HG03342 (cell line): ENCODE data around the gene IFI30.
"Not testable (repeated sequence)": the region's sequence is repeated elsewhere in the genome, so short reads cannot be mapped to it uniquely, and the experiment has no call there.

ENCODE experiments used
- ATAC-seq: cut with Tn5 transposase; IDR thresholded peaks from one replicate; pipeline ENCODE4 v1.9.1; 2021; ENCODE audit warnings: mild to moderate bottlenecking, moderate library complexity; ENCODE audit not compliant: unreplicated experiment

IFI30 gene

DNA sequence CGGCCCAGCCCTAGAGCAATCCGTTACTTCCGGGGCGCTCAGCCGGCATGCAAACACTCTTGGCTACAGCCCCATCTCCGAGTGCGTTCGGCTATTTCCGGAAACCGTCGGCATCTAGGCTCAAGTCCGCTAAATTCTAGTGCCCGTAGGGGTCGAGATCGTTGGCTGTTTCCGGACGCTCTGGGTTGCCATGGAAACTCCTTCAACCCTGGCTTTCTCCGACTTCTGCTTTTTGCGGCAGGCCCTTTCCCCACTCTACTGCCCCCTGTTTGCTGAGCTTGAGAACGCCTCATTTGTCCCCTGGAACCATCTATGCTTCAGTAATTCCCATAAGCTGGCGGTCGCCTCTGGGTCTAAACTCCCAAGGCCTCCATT, 21.2 kb upstream of the IFI30 start:
- ATAC-seq = peak; percentile 63

GRCh38 chr19:18152817-18153555, 20.6 kb upstream of the IFI30 start, which contains the start of gene PIK3R2:
Gene PIK3R2 (plus strand): TSS chr19:18153163. CDS start chr19:18155880, 2,717 bp downstream.
- ATAC-seq = peak; percentile 66

DNA sequence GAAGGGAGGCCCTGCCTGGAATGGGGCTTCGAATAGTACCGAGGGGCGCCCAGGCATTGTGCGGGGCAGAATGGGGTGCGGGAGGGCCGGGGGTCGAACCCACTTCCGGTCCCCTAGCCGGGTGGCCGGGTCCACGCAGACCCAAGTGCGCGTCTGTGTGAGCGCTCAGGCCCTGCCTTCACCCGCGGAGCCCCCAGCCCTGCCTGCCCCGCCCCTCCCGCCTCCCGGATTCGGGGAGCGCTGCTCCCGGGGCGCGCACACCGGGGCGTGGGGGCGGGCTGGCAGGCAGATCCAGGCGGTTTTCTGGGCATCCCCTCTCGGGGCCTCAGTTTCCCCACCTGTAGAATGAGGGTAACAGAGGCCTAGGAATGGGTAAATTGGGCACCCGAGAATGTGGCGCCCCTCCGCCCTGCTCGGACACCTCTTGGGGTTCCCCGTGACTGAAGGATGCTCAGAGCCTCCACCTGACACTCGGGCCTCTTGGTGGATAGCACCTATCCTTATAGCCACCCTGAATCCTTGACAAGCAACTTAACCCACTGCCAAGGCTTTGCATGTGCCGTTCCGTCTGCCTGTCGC, 20.0 kb upstream of the IFI30 start:
- no peak for ATAC-seq

- no peak for ATAC-seq
These were observed 18.2 kb upstream of the IFI30 start for GRCh38 chr19:18155095-18156087.

- ATAC-seq = no peak
These were observed 17.3 kb upstream of the IFI30 start for GRCh38 chr19:18156268-18156667.

- no peak for ATAC-seq
These were observed 16.7 kb upstream of the IFI30 start for GRCh38 chr19:18156841-18157464.

DNA sequence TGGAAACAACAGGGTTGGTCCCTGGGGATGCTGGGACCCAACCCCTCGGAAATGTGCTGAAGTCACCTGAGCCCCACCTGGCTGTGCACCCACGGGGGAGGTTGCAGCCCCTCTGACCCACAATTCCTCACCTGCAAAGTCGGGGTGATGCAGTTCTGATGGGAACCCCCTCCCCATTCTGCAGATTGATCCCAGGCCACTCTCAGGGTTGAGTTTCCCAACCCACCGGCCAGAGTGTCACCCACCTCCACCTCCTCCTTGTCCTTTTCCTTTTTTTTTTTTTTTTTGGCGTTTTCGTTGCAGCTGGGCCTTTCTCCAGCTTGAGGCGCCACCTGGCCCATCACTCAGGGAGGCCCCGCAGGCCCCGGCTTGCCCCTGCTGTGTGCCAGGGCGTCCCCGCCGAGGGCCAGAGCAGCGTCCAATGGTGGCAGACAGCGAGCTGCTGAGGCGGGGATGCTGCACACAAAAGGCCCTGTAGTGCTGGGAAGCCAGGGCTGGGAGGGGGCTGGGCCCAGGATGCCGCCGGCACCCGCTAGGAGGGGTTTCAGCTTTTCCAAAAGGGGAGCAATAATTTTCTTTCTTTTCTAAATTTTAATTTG, 16.0 kb upstream of the IFI30 start:
- no peak for ATAC-seq

GRCh38 chr19:18158467-18158866, 15.1 kb upstream of the IFI30 start:
- ATAC-seq = no peak

DNA sequence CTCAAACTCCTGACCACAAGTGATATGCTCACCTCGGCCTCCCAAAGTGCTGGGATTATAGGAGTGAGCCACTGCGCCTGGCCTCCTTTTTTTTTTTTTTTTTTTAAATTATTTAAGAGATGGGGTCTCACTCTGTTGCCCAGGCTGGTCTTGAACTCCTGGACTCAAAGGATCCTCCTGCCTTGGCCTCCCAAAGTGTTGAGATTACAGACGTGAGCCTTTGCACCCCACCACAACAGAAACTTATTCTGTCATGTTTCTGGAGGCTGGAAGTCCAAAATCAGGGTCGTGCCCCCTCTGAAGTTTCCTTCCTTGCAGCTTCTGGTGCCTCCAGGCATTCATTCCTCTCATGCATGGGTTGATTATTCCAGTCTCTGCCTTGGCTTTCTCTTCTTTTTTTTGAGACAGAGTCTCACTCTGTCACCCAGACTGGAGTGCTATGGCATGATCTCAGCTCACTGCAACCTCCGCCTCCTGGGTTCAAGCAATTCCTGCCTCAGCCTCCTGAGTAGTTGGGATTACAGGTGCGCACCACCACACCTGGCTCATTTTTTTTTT, 14.5 kb upstream of the IFI30 start:
- ATAC-seq = not testable (repeated sequence)

- ATAC-seq = no peak
These were observed 13.8 kb upstream of the IFI30 start for GRCh38 chr19:18159810-18160209.

- no peak for ATAC-seq
These were observed 13.1 kb upstream of the IFI30 start for GRCh38 chr19:18160493-18160970.

- peak; percentile 59 for ATAC-seq
These were observed 12.5 kb upstream of the IFI30 start for GRCh38 chr19:18160971-18161635.

DNA sequence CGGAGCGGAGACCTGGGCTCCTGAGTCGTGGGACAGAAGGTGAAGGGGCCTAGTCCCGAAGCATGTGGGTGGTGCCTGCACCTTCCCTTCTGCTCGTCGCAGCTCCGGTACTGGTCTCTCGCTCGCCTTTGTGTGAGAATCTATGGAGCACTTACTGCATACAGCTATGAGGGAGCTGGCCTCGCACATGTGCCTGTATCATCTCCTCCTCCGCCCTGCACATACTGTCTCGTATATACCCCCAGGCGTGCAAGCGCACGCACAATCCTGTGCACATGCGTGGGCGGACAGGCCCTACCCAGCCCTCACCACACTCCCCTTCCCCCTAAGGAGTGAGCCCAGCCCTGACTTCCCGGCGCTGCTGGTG, 12.0 kb upstream of the IFI30 start:
- ATAC-seq = no peak

DNA sequence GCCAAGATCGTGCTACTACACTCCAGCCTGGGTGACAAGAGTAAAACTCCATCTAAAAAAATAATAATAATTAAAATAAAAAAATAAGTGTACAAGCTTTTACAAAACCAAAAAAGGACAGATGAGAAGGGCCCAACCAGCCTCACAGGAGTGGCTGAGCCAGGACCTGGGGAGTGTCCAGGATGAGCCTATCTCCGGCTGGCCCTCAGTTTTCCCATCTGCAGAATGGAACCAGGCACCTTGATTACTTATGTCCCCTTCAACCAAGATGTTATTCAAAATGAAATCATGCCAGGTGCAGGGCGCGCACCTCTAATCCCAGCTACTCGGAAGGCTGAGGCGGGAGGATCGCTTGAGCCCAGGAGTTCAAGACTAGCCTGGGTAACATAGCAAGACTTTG, 9.5 kb upstream of the IFI30 start:
- ATAC-seq = no peak

DNA sequence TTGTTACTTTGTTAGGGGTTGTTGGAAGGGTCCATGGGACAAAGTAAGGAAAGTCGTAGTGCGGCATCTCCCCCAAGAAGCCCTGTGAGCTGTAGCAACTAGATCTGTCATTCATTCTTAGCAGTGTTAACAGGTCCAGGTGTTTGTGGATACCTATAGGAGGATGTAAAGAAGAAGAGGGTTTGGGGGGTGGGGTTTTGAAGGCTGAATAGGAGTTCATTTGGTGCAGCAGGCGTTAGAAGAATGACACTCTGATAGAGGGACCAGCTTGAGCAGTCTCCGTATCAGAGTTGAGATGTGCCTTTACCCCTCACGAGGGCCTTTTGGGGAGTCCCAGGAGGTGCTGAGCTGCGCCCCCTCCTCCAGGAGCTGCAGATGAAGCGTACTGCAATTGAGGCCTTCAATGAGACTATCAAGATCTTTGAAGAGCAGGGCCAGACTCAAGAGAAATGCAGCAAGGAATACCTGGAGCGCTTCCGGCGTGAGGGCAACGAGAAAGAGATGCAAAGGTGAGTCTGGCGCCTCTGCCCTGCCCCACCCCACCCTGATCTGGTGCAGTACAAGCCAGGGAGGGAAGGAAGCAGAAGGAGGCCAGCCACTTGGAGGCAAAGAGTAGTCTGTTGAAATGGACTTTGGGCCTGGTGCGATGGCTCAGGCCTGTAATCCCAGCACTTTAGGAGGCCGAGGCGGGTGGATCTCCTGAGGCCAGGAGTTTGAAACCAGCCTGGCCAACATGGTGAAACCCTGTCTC, 7.6 kb upstream of the IFI30 start:
- no peak for ATAC-seq

DNA sequence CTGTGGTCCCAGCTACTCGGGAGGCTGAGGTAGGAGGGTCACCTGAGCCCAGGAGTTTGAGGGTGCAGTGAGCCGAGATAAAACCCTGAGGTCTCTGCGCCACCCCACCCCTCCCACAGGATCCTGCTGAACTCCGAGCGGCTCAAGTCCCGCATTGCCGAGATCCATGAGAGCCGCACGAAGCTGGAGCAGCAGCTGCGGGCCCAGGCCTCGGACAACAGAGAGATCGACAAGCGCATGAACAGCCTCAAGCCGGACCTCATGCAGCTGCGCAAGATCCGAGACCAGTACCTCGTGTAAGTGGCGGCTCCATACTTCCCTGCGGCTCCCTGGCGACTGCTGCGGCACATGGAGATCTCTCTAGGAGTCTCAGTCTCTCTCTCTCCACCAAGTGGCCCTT, 6.6 kb upstream of the IFI30 start:
- ATAC-seq = no peak

- no peak for ATAC-seq
These were observed 5.5 kb upstream of the IFI30 start for GRCh38 chr19:18167975-18168645.

DNA sequence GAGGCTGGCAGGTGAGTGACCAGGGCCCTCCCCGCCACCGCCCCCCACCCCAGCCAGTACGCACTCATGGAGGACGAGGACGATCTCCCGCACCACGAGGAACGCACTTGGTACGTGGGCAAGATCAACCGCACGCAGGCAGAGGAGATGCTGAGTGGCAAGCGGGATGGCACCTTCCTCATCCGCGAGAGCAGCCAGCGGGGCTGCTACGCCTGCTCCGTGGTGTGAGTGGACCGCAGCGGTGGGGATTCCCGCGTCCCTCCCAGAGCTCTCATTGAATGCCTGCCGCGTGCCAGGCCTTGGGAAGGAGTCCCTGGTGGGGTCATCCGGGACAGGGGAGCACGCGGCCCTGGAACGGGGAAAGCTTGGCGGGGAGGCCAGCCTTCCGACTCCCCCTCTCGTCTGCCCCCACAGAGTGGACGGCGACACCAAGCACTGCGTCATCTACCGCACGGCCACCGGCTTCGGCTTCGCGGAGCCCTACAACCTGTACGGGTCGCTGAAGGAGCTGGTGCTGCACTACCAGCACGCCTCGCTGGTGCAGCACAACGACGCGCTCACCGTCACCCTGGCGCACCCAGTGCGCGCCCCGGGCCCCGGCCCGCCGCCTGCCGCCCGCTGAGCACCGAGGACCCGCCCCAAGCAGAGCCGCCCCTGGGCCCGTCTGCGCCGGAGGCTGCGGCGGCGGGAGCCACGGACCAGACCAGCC, 4.8 kb upstream of the IFI30 start:
- no peak for ATAC-seq
